ENCODE measurements around the gene ATXN7L1.

The ATXN7L1 gene

GRCh38 chr7:105776986-105777910, 99.2 kb downstream of the ATXN7L1 start:
- ATAC-seq = peak; percentile 71
- no peak for TF ChIP-seq ZNF70 (CRISPR knock-in tag; IDR thresholded peaks at IDR 0.05)
- TF ChIP-seq ARNTL (CRISPR knock-in tag; IDR thresholded peaks at IDR 0.05; ENCODE audit: borderline replicate concordance, low read depth) = no peak
- TF ChIP-seq ZFP30 (CRISPR knock-in tag; IDR thresholded peaks at IDR 0.05) = no peak
- 0 out of 2 replicates have a peak, but pooled peaks have one; percentile 16 for TF ChIP-seq RARB (CRISPR knock-in tag; IDR thresholded peaks at IDR 0.05)
- TF ChIP-seq CSRNP3 (CRISPR knock-in tag; IDR thresholded peaks at IDR 0.05) = no peak
- no peak for TF ChIP-seq ESRRG (CRISPR knock-in tag; IDR thresholded peaks at IDR 0.05)
- TF ChIP-seq ZC3H10 (CRISPR knock-in tag; IDR thresholded peaks at IDR 0.05) = peak; percentile 89
- TF ChIP-seq ISL1 (CRISPR knock-in tag; IDR thresholded peaks at IDR 0.05) = peak; percentile 66
- no peak for TF ChIP-seq TSHZ2 (CRISPR knock-in tag; IDR thresholded peaks at IDR 0.05)
- no peak for TF ChIP-seq BACH2 (CRISPR knock-in tag; IDR thresholded peaks at IDR 0.05; ENCODE audit: borderline replicate concordance)
- TF ChIP-seq PPARA (CRISPR knock-in tag; IDR thresholded peaks at IDR 0.05; ENCODE audit: borderline replicate concordance) = no peak
- peak; percentile 88 for TF ChIP-seq TOX (CRISPR knock-in tag; IDR thresholded peaks at IDR 0.05; ENCODE audit: borderline replicate concordance)
- TF ChIP-seq ZFP3 (CRISPR knock-in tag; IDR thresholded peaks at IDR 0.05) = 0 out of 2 replicates have a peak, but pooled peaks have one; percentile 9

- ATAC-seq = peak; percentile 93
Observed at GRCh38 chr7:105776068-105776790, 100.2 kb downstream of the ATXN7L1 start.

GRCh38 chr7:105775580-105775979, 100.8 kb downstream of the ATXN7L1 start:
- TF ChIP-seq ZNF70 (CRISPR knock-in tag; IDR thresholded peaks at IDR 0.05) = no peak
- TF ChIP-seq PPARA (CRISPR knock-in tag; IDR thresholded peaks at IDR 0.05; ENCODE audit: borderline replicate concordance) = no peak
- TF ChIP-seq RARB (CRISPR knock-in tag; IDR thresholded peaks at IDR 0.05) = no peak
- TF ChIP-seq OSR1 (CRISPR knock-in tag; IDR thresholded peaks at IDR 0.05) = no peak
- no peak for TF ChIP-seq ZC3H10 (CRISPR knock-in tag; IDR thresholded peaks at IDR 0.05)
- no peak for TF ChIP-seq ARNTL (CRISPR knock-in tag; IDR thresholded peaks at IDR 0.05; ENCODE audit: borderline replicate concordance, low read depth)
- no peak for ATAC-seq

More at GRCh38 chr7:105776068-105776790, 100.2 kb downstream of the ATXN7L1 start:
- no peak for TF ChIP-seq ZNF70 (CRISPR knock-in tag; IDR thresholded peaks at IDR 0.05)
- peak; percentile 53; the same call in 1 of the 2 replicates for TF ChIP-seq CSDC2 (CRISPR knock-in tag; IDR thresholded peaks at IDR 0.05)
- peak; percentile 71; the same call in 1 of the 2 replicates for TF ChIP-seq ZFP3 (CRISPR knock-in tag; IDR thresholded peaks at IDR 0.05)
- peak; percentile 28; the same call in 1 of the 2 replicates for TF ChIP-seq ISL1 (CRISPR knock-in tag; IDR thresholded peaks at IDR 0.05)
- peak; percentile 43; the same call in 1 of the 2 replicates for TF ChIP-seq TOX (CRISPR knock-in tag; IDR thresholded peaks at IDR 0.05; ENCODE audit: borderline replicate concordance)
- peak; percentile 30 for TF ChIP-seq ZC3H10 (CRISPR knock-in tag; IDR thresholded peaks at IDR 0.05)
- peak; percentile 14; the same call in 1 of the 2 replicates for TF ChIP-seq PATZ1 (CRISPR knock-in tag; IDR thresholded peaks at IDR 0.05; ENCODE audit: borderline replicate concordance)
- no peak for TF ChIP-seq BACH2 (CRISPR knock-in tag; IDR thresholded peaks at IDR 0.05; ENCODE audit: borderline replicate concordance)

- TF ChIP-seq TCF4 (CRISPR knock-in tag; IDR thresholded peaks at IDR 0.05; ENCODE audit: borderline replicate concordance) (no peak), ZNF8 (CRISPR knock-in tag; IDR thresholded peaks at IDR 0.05) (no peak), OSR1 (CRISPR knock-in tag; IDR thresholded peaks at IDR 0.05) (no peak)
- ATAC-seq = no peak
Observed at GRCh38 chr7:105773030-105773460, 103.4 kb downstream of the ATXN7L1 start.
